ENCODE data around the gene SUN5.

Gene SUN5

DNA sequence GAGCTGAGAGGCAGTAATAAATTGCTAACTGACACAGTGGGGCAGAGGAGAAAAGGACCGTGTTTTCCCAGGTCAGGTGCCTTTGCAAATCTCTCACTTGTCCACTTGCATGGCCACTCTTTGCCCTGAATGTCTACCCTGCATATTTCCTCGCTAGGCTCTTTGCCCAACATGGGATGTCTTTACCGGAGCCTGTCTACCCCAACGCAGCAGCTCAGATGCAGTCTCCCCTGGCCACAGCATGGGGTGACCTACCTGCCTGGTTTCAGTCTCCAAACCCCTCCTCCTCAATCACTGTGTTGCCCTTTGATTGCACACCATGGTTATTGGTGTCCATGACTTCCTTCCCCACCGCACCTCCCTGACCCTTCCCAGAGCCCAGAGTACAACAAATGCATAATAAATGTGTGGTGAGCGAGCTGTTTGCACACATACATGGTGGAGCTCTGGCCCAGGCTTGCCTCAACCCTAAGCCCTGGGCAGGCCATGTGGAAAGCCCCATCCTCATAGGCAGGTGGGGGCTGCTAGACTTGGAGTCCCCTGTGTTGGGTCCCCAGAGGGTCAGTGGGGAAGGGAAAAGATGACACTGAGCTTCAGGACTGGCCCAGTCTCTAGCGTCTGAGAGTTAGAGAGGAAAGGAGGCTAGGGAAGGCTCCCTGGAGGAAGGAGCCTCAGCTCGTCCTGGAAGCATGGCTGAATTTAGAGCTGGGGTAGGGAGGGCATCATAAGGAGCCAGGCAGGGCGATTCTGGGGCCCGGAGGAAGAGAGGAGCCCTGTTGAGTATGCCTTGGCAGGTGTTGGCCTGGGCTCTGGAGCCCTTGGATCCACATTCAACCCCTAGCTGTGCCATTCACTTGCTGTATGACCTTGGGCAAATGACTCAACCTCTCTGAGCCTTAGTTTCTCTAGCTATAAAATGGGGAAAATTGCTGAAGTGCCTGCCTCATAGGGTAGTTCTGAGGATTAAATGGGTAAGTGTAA, 22.8 kb upstream of the SUN5 start:
- DNase-seq, result no peak

GRCh38 chr20:33026072-33026778, 22.0 kb upstream of the SUN5 start:
- DNase-seq, result no peak

DNA sequence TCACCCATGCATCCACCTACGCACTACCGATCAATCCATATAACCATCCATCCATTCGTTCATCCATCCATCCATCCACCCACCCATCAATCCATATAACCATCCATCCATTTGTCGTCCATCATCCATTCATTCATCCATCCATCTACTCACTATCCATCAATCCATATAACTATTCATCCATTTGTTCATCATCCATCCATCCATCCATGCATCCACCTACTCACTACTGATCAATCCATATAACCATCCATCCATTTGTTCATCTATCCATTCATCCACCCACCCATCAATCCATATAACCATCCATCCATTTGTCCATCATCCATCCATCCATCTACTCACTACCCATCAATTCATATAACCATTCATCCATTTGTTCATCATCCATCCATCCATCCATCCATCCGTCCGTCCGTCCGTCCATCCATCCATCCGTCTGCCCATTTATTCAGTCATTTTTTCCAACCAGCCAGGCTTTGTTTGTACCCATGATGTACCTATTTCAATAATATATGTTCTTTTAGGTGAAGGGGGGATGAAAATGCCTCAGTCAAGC, 21.2 kb upstream of the SUN5 start:
- no peak for DNase-seq

GRCh38 chr20:33024609-33025317, 20.5 kb upstream of the SUN5 start:
- DNase-seq, result no peak

DNA sequence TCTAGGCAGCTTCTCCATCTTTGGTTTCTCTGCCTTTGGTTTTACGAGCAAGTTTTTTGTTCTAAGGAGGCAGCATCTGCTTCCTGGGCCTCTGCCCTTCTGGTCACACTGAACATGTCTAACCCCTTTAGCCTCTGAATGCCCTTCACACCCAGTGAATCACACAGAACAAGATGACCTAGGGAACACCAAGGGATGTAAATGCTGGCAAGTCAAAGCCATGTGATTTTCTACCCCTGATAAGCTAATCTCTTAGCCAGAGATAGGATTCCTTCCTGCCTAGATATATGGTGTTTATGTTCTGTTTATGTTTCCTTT, 20.0 kb upstream of the SUN5 start:
- no peak for DNase-seq

DNA sequence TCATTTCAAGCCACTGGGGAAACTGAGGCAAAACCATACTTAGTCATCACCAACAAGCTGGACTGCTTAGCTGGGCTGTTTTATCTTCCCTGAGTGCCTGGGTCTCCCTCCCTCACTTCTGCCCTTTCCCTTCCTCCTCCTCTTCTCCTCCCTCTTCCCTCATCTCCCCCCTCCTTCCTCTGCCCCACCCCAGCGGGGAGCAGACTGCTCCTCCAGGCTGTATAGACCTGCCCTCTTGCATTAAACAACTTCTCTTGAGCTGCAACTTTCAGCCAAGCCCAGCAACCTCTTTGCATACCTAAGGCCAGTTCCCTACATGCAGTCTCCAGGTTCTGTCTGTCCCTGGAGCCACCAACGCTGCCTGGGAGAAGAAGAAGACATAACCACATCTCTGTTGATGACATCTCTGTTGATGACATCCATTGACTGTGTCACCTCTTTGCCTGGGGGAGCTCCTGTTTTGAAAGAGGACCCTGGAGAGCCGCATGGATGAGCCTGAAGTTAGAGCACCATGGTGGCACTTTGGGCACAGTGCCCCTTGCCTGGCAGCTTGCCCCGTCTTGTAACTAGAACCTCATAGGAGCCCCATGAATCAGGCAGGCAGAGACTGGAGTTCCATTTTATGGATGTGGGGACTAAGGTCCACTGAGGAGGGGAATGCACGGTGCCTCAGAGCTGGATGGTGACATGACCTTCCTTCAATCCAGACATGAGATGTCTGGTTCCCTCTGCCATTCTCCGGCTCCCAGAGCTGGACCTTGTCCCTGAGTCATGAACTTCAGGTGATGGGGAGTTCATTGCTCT, 19.4 kb upstream of the SUN5 start:
- DNase-seq, result no peak

- no peak for DNase-seq
Observed at GRCh38 chr20:33022694-33023438, 18.6 kb upstream of the SUN5 start.

GRCh38 chr20:33022289-33022688, 18.1 kb upstream of the SUN5 start:
- no peak for DNase-seq

DNA sequence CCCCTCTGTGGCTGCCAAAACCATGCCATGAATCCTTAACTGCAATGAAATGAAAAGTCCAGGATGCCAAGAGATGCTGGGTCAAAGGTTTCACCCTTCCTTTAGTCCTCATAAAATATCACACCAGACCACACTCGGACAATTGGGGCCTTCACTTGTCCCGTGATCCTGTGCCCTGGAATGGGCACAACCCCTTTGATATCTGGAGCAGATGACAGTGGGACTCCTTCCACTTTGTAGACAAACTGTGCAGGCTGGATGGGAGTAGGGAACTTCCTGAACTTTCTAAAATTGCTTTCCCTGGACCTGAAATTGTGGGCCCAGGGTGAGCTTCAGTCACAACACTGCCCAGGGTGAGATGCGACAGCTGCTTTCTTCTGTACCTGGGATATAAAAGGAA, 17.6 kb upstream of the SUN5 start:
- DNase-seq, result no peak

DNA sequence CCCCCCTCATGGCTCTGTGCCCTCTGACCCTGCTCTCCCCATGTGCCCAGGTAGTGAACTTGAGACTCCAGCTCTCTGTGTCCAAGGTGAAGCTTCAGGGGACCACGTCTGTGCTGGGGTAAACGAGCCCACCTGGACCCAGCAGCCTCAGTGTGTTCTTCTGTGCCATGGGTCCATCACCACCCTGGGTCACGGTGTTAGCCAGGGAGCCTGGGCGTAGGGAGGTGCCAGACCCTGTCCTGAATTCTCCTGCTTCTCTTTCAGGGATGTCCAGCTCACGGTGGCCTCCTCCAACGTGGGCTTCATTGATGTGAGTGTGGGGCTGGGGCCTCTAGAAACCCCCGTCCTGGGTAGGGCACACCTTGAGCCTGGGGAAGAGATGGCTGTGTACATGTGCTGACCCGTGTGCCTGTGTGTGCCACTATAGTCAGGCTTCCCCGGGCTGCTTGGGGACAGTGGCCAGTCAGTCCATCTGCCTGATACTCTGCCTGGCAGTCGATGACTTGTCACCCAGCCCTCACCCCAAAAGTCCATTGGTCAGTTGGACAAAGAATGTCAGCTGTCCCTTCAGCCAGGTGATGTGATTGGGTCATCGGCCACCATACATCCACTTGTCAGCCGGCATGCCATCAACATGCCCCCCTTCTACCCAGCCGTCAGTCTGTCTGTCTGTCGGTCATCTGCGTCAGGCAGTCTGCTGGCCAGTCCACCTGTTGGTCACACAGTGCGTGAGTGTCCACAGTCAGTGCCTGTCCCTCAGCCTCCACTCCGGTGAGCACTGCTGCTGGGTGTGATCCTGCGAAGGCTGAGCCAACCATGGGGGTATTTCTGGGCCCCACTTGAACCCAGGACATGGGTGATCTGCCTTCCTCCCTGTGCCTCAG, 16.3 kb upstream of the SUN5 start:
- no peak for DNase-seq

- DNase-seq, result no peak
Observed at GRCh38 chr20:33019465-33020277, 15.4 kb upstream of the SUN5 start.

- no peak for DNase-seq
Observed at GRCh38 chr20:33018169-33018931, 14.1 kb upstream of the SUN5 start.

DNA sequence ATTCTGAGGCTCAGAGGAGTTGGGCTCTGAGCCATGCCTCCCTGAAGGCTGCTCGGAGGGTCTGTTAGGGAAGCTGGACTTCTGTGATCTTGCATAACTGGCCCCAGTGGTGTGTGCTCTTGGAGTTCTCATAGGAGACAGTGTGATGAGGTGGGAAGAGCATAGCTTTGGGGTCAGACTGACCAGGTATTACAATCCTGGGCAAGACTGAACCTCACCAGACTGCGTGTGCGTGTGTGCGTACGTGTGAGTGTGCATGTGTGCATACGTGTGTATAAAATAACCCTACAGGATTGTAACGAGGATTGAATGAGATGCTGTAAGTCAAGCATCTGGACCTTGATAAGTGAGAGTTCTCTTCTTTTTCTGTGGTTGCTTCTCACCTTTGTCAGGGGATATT, 13.3 kb upstream of the SUN5 start:
- DNase-seq, result no peak

- no peak for DNase-seq
Observed at GRCh38 chr20:33016581-33017109, 12.4 kb upstream of the SUN5 start.

DNA sequence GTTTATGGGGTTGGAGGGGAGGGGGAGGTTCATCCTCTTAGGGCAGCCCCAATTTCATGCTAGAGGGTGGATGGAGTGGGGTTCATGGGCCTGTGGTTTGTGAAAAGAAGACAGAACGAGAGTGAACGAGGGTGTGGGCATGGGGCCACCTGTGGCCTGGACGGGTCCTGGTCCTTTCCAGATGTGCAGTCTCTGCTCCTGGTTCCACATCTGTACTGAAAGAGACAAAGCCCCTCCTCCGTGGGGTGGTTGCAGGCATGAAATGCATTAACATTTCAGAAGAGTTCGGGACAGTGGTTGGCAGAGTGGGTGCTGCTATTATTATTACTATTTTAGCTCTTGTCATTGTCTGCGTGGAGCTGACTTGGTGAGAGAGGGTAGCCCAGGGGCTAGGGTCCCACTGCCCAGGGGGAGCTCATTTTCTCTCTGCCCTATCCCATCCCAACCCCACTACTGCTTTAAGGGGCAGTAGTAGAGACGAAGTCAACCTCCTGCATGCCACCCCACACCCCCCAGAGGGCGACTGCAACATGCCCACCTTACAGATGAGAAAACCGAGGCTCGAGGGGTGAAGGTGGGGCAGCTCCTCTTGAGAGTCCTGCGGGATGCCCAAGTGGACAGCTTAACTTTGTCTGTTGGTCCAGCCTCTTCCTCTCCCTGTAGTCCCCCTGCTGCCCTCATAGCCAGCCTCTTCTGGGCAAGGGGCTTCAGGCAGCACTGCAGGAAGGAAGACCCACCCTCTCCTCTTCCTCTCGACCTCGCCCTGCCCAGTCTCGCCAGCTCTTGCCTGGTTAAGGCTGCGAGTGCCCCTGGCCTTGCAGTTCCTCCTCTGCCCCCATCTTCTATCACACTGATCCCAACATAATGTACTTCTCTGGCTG, 11.7 kb upstream of the SUN5 start:
- DNase-seq, result no peak

- DNase-seq, result no peak
Observed at GRCh38 chr20:33015114-33015484, 10.9 kb upstream of the SUN5 start.

DNA sequence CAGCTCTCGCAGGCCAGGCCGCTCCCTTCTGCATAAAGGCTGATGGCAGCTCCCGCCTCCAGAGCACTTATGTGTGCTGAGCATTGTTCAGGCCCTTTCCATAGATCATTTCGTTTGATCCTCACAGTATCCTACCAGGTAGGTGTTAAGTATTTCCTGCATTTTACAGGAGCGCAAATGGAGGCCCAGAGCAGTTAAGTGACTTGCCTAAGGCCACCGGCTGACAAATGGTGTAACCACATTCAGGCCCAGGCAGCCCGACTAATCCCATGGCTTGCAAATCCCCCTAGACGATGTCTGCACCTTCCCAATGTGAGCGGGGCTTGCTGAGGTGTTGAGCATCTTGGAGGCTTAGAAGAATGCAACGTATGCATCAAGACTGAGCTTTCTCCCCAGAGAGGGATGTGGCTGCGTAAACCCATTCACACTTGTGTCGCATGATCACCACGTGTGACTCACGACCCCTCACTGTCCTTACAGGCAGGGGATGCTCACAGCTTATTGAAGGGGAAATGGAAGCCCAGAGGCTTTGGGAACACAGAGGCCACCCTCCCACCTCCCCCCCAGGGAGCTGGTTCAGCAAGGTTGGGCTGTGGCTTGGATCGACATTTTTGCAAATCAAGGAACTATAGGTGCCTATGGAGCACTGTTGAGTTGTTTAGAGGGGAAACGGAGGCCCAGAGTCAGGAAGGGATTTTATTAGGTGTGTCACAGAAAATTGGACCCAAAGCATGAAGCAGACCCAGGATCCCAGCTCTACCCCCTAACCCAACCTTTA, 10.3 kb upstream of the SUN5 start:
- DNase-seq, result no peak
